Measurements from ENCODE around the gene SYT4. TPM values are rescaled to one million over a fixed set of nuclear protein-coding genes. Genes with fewer than 3 reads are reported as not detected.

The SYT4 gene
- total and polyA plus RNA-seq, 2 of the 8 experiments (the other 6 are each of a cell fraction or from before 2014, with no cell fraction given), result 2.4 to 10.2 TPM

DNA sequence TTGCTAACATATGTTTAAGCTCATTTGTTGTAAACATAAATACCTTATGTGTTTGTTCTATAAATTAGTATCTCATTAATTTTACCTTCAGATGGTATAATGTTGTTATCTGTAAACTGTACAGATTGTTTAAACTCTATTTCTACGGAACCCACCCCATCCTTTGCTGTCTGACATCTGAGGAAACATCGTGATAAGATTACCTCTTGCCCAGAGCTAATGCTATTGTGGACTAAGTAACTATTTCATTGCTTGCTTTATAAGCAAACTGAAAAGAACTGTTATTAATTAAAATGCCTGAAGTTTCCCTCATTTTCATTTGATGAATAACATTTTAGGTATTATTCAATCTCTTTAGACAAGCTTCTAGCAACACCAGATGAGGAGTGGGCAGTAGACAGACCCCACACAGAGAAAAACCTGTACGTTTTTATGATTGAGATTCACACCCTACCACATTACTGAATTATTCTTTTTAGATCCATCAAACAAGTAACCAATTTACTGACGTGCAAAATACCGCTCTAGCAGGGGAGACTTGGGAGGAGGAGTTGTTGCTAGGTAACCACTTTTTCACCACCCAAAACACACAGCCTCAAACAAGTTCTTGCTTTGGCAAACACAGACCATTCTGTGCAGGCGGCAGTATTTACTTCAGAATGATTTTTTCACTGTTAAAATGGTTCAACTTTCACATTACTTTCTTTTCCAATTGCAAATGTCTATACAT lies 1.9 kb upstream of the SYT4 start (continued):
- peak in 1 of 3 experiments; percentile 4; a peak in 1 of 4 replicates for TF ChIP-seq CTCF (IDR thresholded peaks at IDR 0.05; ENCODE audit: control extremely low read depth in 1 of 3, insufficient read depth in 1 of 3, low read depth in 1 of 3, low read length in 3 of 3)
- TF ChIP-seq SP1 (IDR thresholded peaks at IDR 0.05; ENCODE audit: low read depth, low read length), result 0 out of 2 replicates have a peak, but pooled peaks have one; percentile 31
- TF ChIP-seq HDAC6 (IDR thresholded peaks at IDR 0.05; ENCODE audit: low read depth, low read length), result no peak
- TF ChIP-seq GABPA (IDR thresholded peaks at IDR 0.05; ENCODE audit: borderline replicate concordance, insufficient read depth, low read length), result no peak
- TF ChIP-seq RAD21 (IDR thresholded peaks at IDR 0.05 in 1 of 2, conservative IDR thresholded peaks at IDR 0.05 in 1 of 2; ENCODE audit: low read depth in 2 of 2, low read length in 2 of 2), result peak; percentile 12 to 15; a peak in 3 of 4 replicates
- no peak for TF ChIP-seq KDM1A (IDR thresholded peaks at IDR 0.05; ENCODE audit: borderline replicate concordance, low read length)

Data from H1 (cell line).